Calu3 (cell line): ENCODE data around the gene CYP4F8. TPM values are rescaled to one million over a fixed set of nuclear protein-coding genes. Genes with fewer than 3 reads are reported as not detected.
"Not testable (repeated sequence)": the region's sequence is repeated elsewhere in the genome, so short reads cannot be mapped to it uniquely, and the experiment has no call there.

Experiments used
- BruUV-seq: library from RNA; stranded (reverse); fragments of 400-500 nt; replicated peaks from 2 replicates; lab custom pipeline; 2021; lab: Mats Ljungman, UMichigan
- CTCF ChIA-PET: fragments of 300-600 bp; sonication (Branson Sonifier 250); formaldehyde crosslinking; loops from one replicate; lab custom pipeline; 2022; ENCODE audit warnings: antibody characterized with exemption; lab: Charles Lee
- DNase-seq: peaks from one replicate; pipeline ENCODE4 v3.0.0; 2022
- H3K27ac Mint-ChIP-seq: one replicate; pipeline ENCODE4 v1.8.0; 2022; ENCODE audit warnings: mixed read lengths; ENCODE audit not compliant: unreplicated experiment
- H3K27me3 Mint-ChIP-seq: one replicate; pipeline ENCODE4 v1.8.0; 2022; ENCODE audit warnings: mixed read lengths; ENCODE audit not compliant: unreplicated experiment
- H3K36me3 Mint-ChIP-seq: one replicate; pipeline ENCODE4 v1.8.0; 2022; ENCODE audit warnings: mild to moderate bottlenecking, moderate library complexity, mixed read lengths; ENCODE audit not compliant: insufficient read depth, unreplicated experiment
- H3K4me1 Mint-ChIP-seq: one replicate; pipeline ENCODE4 v1.8.0; 2022; ENCODE audit warnings: mild to moderate bottlenecking, low read depth, mixed read lengths; ENCODE audit not compliant: unreplicated experiment
- H3K4me3 Mint-ChIP-seq: one replicate; pipeline ENCODE4 v1.8.0; 2022; ENCODE audit warnings: mild to moderate bottlenecking, low read depth, moderate library complexity, mixed read lengths; ENCODE audit not compliant: unreplicated experiment
- H3K9me3 Mint-ChIP-seq: one replicate; pipeline ENCODE4 v1.8.0; 2022; ENCODE audit warnings: low read depth, mixed read lengths; ENCODE audit not compliant: unreplicated experiment
- intact Hi-C: fragments of 100-400 bp; cut with micrococcal nuclease; formaldehyde crosslinking; loops from one replicate; pipeline ENCODE4 v1.10.0; 2022; ENCODE audit not compliant: unreplicated experiment
- total RNA-seq: library from RNA; stranded (reverse); gene quantifications from 2 replicates; pipeline ENCODE4 v1.2.3, GENCODE V29; 2022
- TF ChIP-seq, protein P1 (sequence below): fragments of 200-600 bp; IDR thresholded peaks from one replicate; pipeline ENCODE4 v1.8.0; 2022; ENCODE audit warnings: antibody characterized with exemption; ENCODE audit not compliant: unreplicated experiment

CYP4F8 gene
- total RNA-seq, 1 experiment from 2014 or later, result not detected

- Mint-ChIP-seq H3K27ac (no peak overlapping the region), H3K27me3 (no peaks in the 10 kb centered on the region), H3K4me1 (peaks cover 33% of the 10 kb centered on the region), H3K36me3 (peaks cover 15% of the 10 kb centered on the region), H3K9me3 (peaks cover 4% of the 10 kb centered on the region), H3K4me3 (no peak overlapping the region)
- CTCF ChIA-PET, result interaction anchor here (0.5 kb wide), 1 partner anchor 447 kb away, joined by 3 read pairs; no protein-coding TSS in a partner anchor
- DNase-seq, result no peak
- BruUV-seq, result no TSS peak
- TF ChIP-seq, protein P1, sequence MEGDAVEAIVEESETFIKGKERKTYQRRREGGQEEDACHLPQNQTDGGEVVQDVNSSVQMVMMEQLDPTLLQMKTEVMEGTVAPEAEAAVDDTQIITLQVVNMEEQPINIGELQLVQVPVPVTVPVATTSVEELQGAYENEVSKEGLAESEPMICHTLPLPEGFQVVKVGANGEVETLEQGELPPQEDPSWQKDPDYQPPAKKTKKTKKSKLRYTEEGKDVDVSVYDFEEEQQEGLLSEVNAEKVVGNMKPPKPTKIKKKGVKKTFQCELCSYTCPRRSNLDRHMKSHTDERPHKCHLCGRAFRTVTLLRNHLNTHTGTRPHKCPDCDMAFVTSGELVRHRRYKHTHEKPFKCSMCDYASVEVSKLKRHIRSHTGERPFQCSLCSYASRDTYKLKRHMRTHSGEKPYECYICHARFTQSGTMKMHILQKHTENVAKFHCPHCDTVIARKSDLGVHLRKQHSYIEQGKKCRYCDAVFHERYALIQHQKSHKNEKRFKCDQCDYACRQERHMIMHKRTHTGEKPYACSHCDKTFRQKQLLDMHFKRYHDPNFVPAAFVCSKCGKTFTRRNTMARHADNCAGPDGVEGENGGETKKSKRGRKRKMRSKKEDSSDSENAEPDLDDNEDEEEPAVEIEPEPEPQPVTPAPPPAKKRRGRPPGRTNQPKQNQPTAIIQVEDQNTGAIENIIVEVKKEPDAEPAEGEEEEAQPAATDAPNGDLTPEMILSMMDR, result no peak
- intact Hi-C loops, result no loop called here
These were observed 29.2 kb downstream of the CYP4F8 start for GRCh38 chr19:15644066-15644741.

DNA sequence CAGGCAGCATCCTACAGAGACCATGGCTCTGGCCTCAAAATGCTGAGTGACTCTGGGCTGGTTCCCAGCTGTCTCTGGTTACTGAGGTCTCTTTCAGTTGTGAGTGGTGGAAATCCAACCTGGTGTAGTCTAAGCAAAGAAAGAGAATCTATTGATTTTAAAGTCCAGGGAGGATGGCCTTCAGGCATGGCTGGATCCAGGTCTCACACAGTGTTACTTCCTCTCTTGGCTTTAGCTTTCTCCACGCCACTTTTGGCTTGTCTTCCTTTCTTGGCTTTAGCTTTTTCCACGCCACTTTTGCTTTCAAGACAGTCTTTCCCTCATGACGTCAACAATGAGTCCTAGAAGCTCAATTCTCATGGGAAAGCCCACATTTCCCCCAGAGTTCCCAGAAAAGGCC is 29.8 kb downstream of the CYP4F8 start:
- CTCF ChIA-PET, result interaction anchor here (0.5 kb wide), 1 partner anchor 447 kb away, joined by 3 read pairs; no protein-coding TSS in a partner anchor

DNA sequence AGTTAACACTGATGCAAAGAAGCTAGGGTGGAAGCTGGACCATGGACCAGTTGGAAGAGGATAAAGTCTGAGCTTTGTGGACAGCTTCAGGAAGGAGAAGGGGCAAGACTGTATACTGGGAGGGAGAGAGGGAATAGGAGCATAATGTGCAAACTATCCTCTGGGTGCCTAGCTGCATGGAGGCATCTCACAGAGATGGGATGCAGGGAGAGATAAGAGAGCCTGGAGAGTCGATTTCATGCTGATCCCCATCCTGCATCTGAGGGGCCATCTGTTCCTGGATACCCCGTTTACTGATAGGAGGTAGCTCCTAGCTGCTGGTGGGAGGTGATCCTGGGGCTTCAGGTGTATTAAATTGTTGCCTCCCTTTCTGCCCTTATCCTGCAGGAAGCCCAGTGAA is 34.5 kb downstream of the CYP4F8 start:
- Mint-ChIP-seq H3K27ac (no peak overlapping the region), H3K4me1 (no peaks in the 10 kb centered on the region), H3K9me3 (no peaks in the 10 kb centered on the region), H3K4me3 (no peak overlapping the region), H3K27me3 (no peaks in the 10 kb centered on the region), H3K36me3 (no peaks in the 10 kb centered on the region)
- intact Hi-C loops, result no loop called here
- CTCF ChIA-PET, result interaction anchor here (0.6 kb wide), 1 partner anchor 20 kb away, joined by 3 read pairs; no protein-coding TSS in a partner anchor
- DNase-seq, result no peak
- TF ChIP-seq, protein P1, result no peak
- BruUV-seq, result no TSS peak

More for the DNA sequence above, 29.8 kb downstream of the CYP4F8 start:
- DNase-seq, result no peak
- peaks cover 15% of the 10 kb centered on the region for H3K36me3 Mint-ChIP-seq
- no peaks in the 10 kb centered on the region for H3K27me3 Mint-ChIP-seq
- peaks cover 4% of the 10 kb centered on the region for H3K9me3 Mint-ChIP-seq
- no peak overlapping the region for H3K4me3 Mint-ChIP-seq
- H3K4me1 Mint-ChIP-seq, result peaks cover 27% of the 10 kb centered on the region
- H3K27ac Mint-ChIP-seq, result no peak overlapping the region
- no TSS peak for BruUV-seq
- intact Hi-C loops, result no loop called here
- TF ChIP-seq, protein P1, result no peak

DNA sequence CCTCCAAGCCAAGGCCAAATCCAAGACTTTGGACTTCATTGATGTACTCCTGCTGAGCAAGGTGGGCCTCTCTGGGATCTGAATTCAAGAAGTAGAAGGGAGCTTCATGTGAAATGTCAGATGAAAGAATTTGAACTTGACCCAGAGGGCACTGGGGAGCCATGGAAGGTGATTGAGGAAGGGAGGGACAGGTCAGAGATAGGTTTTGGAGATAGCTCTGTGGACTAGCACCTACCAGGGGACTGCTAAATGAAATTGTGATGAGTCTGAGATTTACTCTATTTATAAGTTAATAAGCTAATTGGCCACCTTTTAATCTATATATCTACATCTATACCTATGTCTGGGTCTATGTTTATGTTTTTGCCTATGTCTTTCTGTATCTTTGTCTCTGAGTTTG is 35.1 kb downstream of the CYP4F8 start:
- not testable (repeated sequence) for H3K4me3 Mint-ChIP-seq, H3K9me3 Mint-ChIP-seq

GRCh38 chr19:15651791-15652190 is 36.8 kb downstream of the CYP4F8 start:
- intact Hi-C loops, result no loop called here
- no peaks in the 10 kb centered on the region for H3K9me3 Mint-ChIP-seq
- H3K4me3 Mint-ChIP-seq, result no peak overlapping the region
- no TSS peak for BruUV-seq
- no peaks in the 10 kb centered on the region for H3K36me3 Mint-ChIP-seq
- no peaks in the 10 kb centered on the region for H3K4me1 Mint-ChIP-seq
- no peak overlapping the region for H3K27ac Mint-ChIP-seq
- CTCF ChIA-PET, result no interaction called here
- DNase-seq, result no peak
- TF ChIP-seq, protein P1, result no peak
- H3K27me3 Mint-ChIP-seq, result no peaks in the 10 kb centered on the region

More for the DNA sequence above, 35.1 kb downstream of the CYP4F8 start:
- BruUV-seq, intact Hi-C loops, H3K4me1 Mint-ChIP-seq, H3K36me3 Mint-ChIP-seq, H3K27me3 Mint-ChIP-seq, DNase-seq, H3K27ac Mint-ChIP-seq: not testable (repeated sequence)
- CTCF ChIA-PET, result interaction anchor here (0.6 kb wide), 1 partner anchor 21 kb away, joined by 3 read pairs; no protein-coding TSS in a partner anchor
